Endothelial cell of umbilical vein (primary cell): Measurements from ENCODE around the gene RMRP.
"Not testable (repeated sequence)": the region's sequence is repeated elsewhere in the genome, so short reads cannot be mapped to it uniquely, and the experiment has no call there.

Source experiments
- CTCF ChIP-seq, 2 donors: IDR thresholded peaks; 1 replicate in 1 of 2; 2 replicates in 1 of 2; pipeline ENCODE4 v1.5.1; 2011; ENCODE audit warnings: low read length in 2 of 2, mild to moderate bottlenecking in 2 of 2, moderate library complexity in 2 of 2, control low read depth in 1 of 2, inconsistent platforms in 1 of 2, low read depth in 1 of 2; ENCODE audit not compliant: insufficient read depth in 1 of 2; ENCODE audit errors: extremely low read depth in 1 of 2
- EZH2 ChIP-seq: IDR thresholded peaks from 2 replicates; pipeline ENCODE4 v1.6.1; 2012; ENCODE audit warnings: borderline replicate concordance, low read depth, mild to moderate bottlenecking, moderate library complexity, low read length, inconsistent platforms; ENCODE audit not compliant: severe bottlenecking
- JUN ChIP-seq: IDR thresholded peaks from 2 replicates; pipeline ENCODE4 v1.6.1; 2011; ENCODE audit warnings: borderline replicate concordance, low read depth; ENCODE audit not compliant: insufficient read length, insufficient read depth
- MAX ChIP-seq: IDR thresholded peaks from 2 replicates; pipeline ENCODE4 v1.6.1; 2011; ENCODE audit not compliant: insufficient read depth, insufficient read length
- MYC ChIP-seq: IDR thresholded peaks from one replicate; pipeline ENCODE4 v1.6.1; 2011; ENCODE audit warnings: mild to moderate bottlenecking, low read depth, low read length
- POLR2A ChIP-seq: IDR thresholded peaks from 2 replicates; pipeline ENCODE4 v1.6.1; 2012; ENCODE audit warnings: low read depth, mild to moderate bottlenecking, control low read depth, low read length
- POLR2AphosphoS5 ChIP-seq: IDR thresholded peaks from 2 replicates; pipeline ENCODE4 v1.6.1; 2012; ENCODE audit warnings: low read depth, mild to moderate bottlenecking, control low read depth, low read length, moderate library complexity; ENCODE audit not compliant: insufficient read depth

GRCh38 chr9:35637427-35637955 lies 20.3 kb downstream of the RMRP start:
- not testable (repeated sequence) for TF ChIP-seq CTCF (IDR thresholded peaks at IDR 0.05; ENCODE audit: extremely low read depth in 1 of 2, insufficient read depth in 1 of 2, low read depth in 1 of 2, low read length in 2 of 2); POLR2A; EZH2; POLR2AphosphoS5; MAX; JUN; MYC
